Testis (tissue), 3 donors: ENCODE results near the gene MINDY4. TPM values are rescaled to one million over a fixed set of nuclear protein-coding genes. Genes with fewer than 3 reads are reported as not detected.

Source experiments
- DNase-seq: peaks from one replicate; pipeline ENCODE4 v3.0.0-alpha.2; 2019
- H3K27ac ChIP-seq, 2 donors: fragments of 200-600 bp; sonication (generic); one replicate each; pipeline ENCODE4 v1.5.1; 2019
- H3K27me3 ChIP-seq: fragments of 200-600 bp; sonication (generic); one replicate; pipeline ENCODE4 v1.5.1; 2019
- H3K36me3 ChIP-seq: fragments of 200-600 bp; sonication (generic); one replicate; pipeline ENCODE4 v1.5.1; 2017; ENCODE audit warnings: low read depth; ENCODE audit errors: missing control alignments
- H3K4me1 ChIP-seq: fragments of 200-600 bp; sonication (generic); one replicate; pipeline ENCODE4 v1.5.1; 2019
- H3K4me3 ChIP-seq, 2 donors: fragments of 200-600 bp; sonication (generic); one replicate each; pipeline ENCODE4 v1.5.1; 2017 to 2019
- H3K9me3 ChIP-seq: fragments of 200-600 bp; sonication (generic); one replicate; pipeline ENCODE4 v1.5.1; 2017
- POLR2A ChIP-seq: fragments of 450-650 bp; IDR thresholded peaks from one replicate; pipeline ENCODE4 v1.6.1; 2017; ENCODE audit warnings: antibody characterized with exemption, mild to moderate bottlenecking, moderate library complexity
- WGBS, 2 donors: methylation state at CpG; one replicate each; pipeline ENCODE4 v1.1.5; 2018; 5-methylcytosine and 5-hydroxymethylcytosine counted together
- intact Hi-C: fragments of 100-400 bp; cut with DNase I; formaldehyde crosslinking; loops from one replicate; pipeline ENCODE4 v1.15.1; 2023; ENCODE audit warnings: low total_unique reads
- polyA plus RNA-seq: library from polyadenylated mRNA; stranded (reverse); fragments of 350-450 nt; fragmentation: Illumina TruSeq; extraction: RNeasy Lipid Tissue Mini Kit (QIAGEN cat#74804); gene quantifications from one replicate; pipeline ENCODE4 v1.2.3, GENCODE V29; 2014; ENCODE audit warnings: low read depth, low replicate concordance; ENCODE audit not compliant: insufficient read depth
- total RNA-seq, 2 donors: library from RNA; depleted of rRNA; stranded (reverse); fragments of >200 nt; gene quantifications; one replicate each; pipeline ENCODE4 v1.2.3, GENCODE V29; 2016
- TF ChIP-seq, protein P1 (sequence below), 3 experiments: fragments of 450-650 bp in 2 of 3; fragments of 200-600 bp in 1 of 3; sonication (generic) in 1 of 3; IDR thresholded peaks; one replicate each; pipeline ENCODE4 v1.5.1; 2016 to 2019; ENCODE audit warnings: antibody characterized with exemption in 3 of 3, mild to moderate bottlenecking in 2 of 3, moderate library complexity in 1 of 3

MINDY4 gene
- total and polyA plus RNA-seq, 3 donors from 2014 or later = 25.3 to 51.7 (median 47.6) TPM

- no peak overlapping the region for H3K27ac ChIP-seq
- H3K4me1 ChIP-seq = peaks cover 44% of the 10 kb centered on the region
- 72 to 79% methylated on average over 5 to 6 of the region's 6 CpGs for WGBS, 2 donors
- intact Hi-C loops = no loop called here
- no peaks in the 10 kb centered on the region for H3K9me3 ChIP-seq
- no peak overlapping the region for H3K4me3 ChIP-seq
- no peak for DNase-seq
- H3K27me3 ChIP-seq = no peaks in the 10 kb centered on the region
- no peaks in the 10 kb centered on the region for H3K36me3 ChIP-seq
- TF ChIP-seq POLR2A = no peak
- TF ChIP-seq, protein P1, sequence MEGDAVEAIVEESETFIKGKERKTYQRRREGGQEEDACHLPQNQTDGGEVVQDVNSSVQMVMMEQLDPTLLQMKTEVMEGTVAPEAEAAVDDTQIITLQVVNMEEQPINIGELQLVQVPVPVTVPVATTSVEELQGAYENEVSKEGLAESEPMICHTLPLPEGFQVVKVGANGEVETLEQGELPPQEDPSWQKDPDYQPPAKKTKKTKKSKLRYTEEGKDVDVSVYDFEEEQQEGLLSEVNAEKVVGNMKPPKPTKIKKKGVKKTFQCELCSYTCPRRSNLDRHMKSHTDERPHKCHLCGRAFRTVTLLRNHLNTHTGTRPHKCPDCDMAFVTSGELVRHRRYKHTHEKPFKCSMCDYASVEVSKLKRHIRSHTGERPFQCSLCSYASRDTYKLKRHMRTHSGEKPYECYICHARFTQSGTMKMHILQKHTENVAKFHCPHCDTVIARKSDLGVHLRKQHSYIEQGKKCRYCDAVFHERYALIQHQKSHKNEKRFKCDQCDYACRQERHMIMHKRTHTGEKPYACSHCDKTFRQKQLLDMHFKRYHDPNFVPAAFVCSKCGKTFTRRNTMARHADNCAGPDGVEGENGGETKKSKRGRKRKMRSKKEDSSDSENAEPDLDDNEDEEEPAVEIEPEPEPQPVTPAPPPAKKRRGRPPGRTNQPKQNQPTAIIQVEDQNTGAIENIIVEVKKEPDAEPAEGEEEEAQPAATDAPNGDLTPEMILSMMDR (IDR thresholded peaks at IDR 0.05) = no peak
These were observed 69.2 kb downstream of the MINDY4 start for GRCh38 chr7:30840141-30841024.

DNA sequence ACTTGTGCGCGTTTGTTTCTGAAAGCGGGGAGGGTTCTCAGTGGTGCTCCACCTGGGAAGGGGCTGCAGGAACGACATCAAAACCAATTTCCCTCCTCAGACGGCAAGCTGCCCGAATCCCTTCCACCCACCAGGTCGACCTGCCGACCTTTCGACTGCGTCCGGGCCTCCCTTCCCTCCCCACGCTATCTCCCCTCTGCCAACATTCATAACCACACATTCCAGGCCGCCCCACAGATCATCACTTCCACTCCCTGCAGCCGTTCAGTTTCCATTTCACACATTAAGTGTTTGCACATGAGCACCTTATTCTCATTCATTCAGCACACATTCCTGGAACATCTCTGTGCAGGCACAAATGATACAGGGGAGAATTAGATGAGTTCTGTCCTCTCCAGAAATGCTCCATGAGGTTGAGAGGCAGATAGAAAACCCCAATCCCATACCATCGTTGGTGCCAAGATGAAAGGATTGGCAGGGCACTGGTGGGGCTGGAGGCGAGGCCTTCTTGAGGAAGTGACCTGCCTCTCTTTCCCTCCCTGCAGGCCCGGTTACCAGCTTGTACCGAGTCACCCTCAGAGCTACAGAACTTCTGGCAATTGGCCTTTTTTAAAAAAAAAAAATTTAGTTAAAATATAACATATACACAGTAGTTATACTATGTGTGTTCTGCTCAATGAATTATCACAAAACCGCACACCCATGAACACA, 70.0 kb downstream of the MINDY4 start:
- no peaks in the 10 kb centered on the region for H3K36me3 ChIP-seq

GRCh38 chr7:30841801-30842541, 70.8 kb downstream of the MINDY4 start:
- no peaks in the 10 kb centered on the region for H3K9me3 ChIP-seq
- H3K4me1 ChIP-seq = peaks cover 43% of the 10 kb centered on the region
- H3K36me3 ChIP-seq = no peaks in the 10 kb centered on the region
- no peak for DNase-seq
- no peak overlapping the region for H3K27ac ChIP-seq
- TF ChIP-seq POLR2A = no peak
- TF ChIP-seq, protein P1 (IDR thresholded peaks at IDR 0.05) = no peak
- WGBS, 2 donors = 86 to 92% methylated on average over 7 of the region's 7 CpGs
- no peaks in the 10 kb centered on the region for H3K27me3 ChIP-seq
- intact Hi-C loops = no loop called here
- H3K4me3 ChIP-seq = no peak overlapping the region

More for the DNA sequence above, 70.0 kb downstream of the MINDY4 start:
- peaks cover 46% of the 10 kb centered on the region for H3K4me1 ChIP-seq
- no peak for TF ChIP-seq POLR2A
- TF ChIP-seq, protein P1 (IDR thresholded peaks at IDR 0.05) = no peak
- no peaks in the 10 kb centered on the region for H3K27me3 ChIP-seq
- H3K27ac ChIP-seq = no peak overlapping the region
- H3K4me3 ChIP-seq = no peak overlapping the region
- intact Hi-C loops = no loop called here
- DNase-seq = no peak
- H3K9me3 ChIP-seq = no peaks in the 10 kb centered on the region
- 55 to 60% methylated on average over 19 of the region's 19 CpGs for WGBS, 2 donors

DNA sequence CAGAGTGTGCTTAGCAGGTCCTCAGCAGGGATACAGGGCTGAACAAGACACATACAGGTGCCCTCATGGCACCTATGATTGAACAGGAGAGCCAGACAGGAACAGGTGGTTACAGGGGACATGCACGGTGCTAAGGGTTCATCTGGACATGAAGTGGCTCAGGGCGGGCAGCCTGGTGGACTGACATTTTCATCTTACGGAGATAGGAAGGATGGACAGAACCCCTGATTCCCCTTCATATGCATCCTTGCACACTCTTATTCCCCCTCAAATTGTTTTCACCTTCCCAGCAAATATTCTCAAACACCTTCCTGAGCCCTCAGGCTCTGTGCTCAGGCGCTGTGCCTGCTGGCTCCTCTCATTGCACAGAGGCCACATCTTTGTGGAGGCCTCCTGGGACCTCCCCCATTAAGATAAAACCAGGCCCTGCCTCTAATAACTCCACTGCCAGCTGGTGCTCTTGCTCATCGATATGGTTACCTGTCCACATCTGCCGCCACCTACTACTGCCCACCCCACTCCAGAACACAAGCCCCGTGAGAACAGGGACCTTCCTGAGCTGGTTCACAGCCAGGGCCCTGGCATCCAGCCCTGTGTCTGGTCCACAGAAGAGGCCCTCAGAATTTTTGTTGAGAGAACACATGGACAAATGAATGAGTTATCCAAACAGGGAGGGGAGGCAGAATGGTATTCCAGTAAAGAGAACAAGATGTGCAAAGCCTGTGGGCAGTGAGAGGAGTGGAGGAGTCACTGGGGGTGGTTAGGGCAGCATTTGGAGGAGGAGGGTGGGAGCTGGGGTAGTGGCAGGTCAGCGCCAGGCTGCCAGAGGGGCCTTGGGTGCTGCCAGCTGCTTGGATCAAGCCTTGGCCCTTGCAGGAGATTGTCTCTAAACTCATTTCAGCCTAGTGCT, 71.6 kb downstream of the MINDY4 start:
- intact Hi-C loops = no loop called here
- H3K36me3 ChIP-seq = no peaks in the 10 kb centered on the region
- H3K9me3 ChIP-seq = no peaks in the 10 kb centered on the region
- H3K27me3 ChIP-seq = no peaks in the 10 kb centered on the region
- peak overlapping the region; percentile 45 to 59 for H3K27ac ChIP-seq
- peaks cover 41% of the 10 kb centered on the region for H3K4me1 ChIP-seq
- WGBS, 2 donors = 73 to 78% methylated on average over 8 of the region's 8 CpGs
- H3K4me3 ChIP-seq = no peak overlapping the region
- peak; percentile 41 for DNase-seq
- no peak for TF ChIP-seq POLR2A
- TF ChIP-seq, protein P1 (IDR thresholded peaks at IDR 0.05) = no peak
